GM19193 (cell line): ENCODE measurements around the gene MINDY3.

Experiments used
- POLR2A ChIP-seq: IDR thresholded peaks from 4 replicates; pipeline ENCODE4 v1.6.1; 2011; ENCODE audit not compliant: insufficient read depth, insufficient read length; ENCODE audit errors: extremely low read depth

Gene MINDY3

GRCh38 chr10:15863323-15863722, 3.0 kb upstream of the MINDY3 start:
- no peak for TF ChIP-seq POLR2A

- TF ChIP-seq POLR2A = no peak
Observed at GRCh38 chr10:15860692-15861201, 440 bp upstream of the MINDY3 start.

- no peak for TF ChIP-seq POLR2A
Observed at GRCh38 chr10:15859509-15859905, 800 bp downstream of the MINDY3 start.

GRCh38 chr10:15858861-15859281, 1.4 kb downstream of the MINDY3 start:
- no peak for TF ChIP-seq POLR2A

- TF ChIP-seq POLR2A = no peak
Observed at GRCh38 chr10:15857107-15857575, 3.2 kb downstream of the MINDY3 start.

DNA sequence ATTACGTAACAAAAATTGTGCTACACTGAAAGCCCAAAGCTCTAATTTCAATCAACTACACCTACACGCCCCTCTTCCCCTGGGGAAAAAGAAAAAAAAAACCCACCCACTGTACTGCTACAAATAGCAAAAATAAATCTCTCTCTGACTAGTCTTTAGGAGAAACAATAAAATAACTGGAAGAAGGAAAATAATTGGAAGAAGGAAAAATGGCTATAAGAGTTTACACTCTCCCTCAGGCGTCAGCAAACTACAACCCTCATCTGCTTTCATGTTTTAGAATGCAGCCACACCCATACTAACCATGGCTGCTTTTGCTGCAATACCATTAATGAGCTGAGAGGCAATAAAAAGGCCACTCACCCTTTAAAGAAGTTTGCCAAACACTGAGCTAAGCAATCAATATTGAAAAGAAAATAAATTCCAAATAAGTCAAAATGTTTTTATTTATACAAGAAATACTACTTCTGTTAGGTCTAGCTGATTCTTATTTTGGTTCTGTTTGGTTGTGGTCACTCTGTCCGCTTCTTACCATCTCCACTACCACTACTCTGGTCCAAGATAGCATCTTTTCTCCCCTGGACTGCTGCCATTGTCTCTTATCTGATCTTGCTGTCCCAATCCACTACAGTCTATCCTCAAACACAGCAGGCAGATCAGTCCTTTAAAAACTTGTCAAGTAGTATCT, 3.8 kb downstream of the MINDY3 start:
- no peak for TF ChIP-seq POLR2A

DNA sequence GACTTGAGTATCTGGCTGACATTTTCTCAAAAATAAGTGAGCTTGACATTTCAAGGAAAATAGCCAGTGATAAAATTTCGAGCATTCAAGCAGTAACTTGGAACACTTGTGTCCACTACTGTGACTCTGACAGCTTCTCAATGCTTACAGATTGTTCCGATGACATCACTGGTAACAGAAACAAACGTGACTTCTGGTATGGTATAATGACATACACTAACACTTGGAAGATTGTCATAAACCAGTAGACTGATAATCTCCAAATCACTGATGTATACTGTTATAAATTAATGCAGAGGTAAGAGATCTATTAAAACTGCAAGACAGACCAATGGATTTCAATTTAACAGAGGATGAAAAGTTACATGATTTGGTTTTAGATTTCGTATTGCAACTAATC, 6.5 kb downstream of the MINDY3 start:
- TF ChIP-seq POLR2A = no peak

DNA sequence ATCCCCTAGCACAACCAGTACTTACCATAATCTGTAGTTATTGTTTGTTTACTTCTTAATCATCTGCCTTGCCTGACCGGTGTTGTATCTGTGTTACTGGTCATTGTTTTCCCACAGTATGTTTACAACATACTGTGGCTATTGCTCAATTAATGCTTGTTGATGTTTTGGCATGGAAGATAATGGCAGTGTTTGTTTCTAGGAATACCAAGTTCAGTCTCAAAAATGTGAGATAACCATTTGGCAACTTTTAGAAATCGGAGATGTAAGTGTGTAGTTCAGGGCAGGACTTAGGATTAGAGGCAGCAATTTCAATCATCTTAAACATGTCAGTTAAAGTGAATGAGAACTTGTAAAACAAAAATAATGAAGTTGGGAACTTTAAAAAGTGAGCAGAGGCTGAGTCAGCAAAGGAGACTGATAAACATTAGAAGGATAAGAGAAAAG, 8.2 kb downstream of the MINDY3 start:
- TF ChIP-seq POLR2A = no peak

DNA sequence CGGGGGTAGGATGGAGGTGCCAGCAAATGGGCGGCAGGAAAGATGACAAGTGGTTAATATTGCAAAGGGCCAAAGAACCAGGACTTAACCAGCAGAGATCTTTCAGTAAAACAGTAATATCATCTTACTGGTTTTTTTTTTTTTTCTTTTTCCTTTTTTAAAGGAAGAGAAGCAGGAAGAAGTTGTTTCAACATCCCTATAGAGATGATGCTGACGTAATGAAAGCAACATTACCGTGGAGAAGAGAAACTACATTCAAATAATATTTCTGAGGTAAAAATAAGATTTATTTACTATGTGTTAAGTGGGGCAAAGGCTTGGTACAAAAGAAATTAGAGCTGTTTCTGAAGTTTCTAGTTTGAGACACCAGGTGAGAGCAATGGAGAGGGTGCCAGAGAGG, 11.0 kb downstream of the MINDY3 start:
- no peak for TF ChIP-seq POLR2A

- no peak for TF ChIP-seq POLR2A
Observed at GRCh38 chr10:15847481-15847880, 12.8 kb downstream of the MINDY3 start.

DNA sequence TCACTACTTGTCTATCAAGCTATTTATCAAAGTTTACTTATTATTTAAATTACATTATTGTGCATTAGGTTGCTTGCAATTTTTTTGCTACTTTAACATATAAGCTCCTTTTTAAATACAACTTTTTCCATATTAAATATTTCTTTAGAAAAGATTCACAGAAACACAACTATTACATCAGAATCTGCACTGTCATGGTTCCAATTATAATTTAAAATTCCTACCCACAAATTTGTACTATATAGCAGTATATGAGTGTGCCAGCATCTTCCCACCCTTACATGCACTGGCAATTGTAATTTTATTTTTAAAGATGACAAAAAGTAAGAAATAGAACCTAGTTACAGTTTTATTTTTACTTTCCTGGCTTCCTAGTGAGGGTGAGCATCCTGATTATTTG, 15.8 kb downstream of the MINDY3 start:
- TF ChIP-seq POLR2A = no peak

- TF ChIP-seq POLR2A = no peak
Observed at GRCh38 chr10:15843695-15844094, 16.6 kb downstream of the MINDY3 start.

DNA sequence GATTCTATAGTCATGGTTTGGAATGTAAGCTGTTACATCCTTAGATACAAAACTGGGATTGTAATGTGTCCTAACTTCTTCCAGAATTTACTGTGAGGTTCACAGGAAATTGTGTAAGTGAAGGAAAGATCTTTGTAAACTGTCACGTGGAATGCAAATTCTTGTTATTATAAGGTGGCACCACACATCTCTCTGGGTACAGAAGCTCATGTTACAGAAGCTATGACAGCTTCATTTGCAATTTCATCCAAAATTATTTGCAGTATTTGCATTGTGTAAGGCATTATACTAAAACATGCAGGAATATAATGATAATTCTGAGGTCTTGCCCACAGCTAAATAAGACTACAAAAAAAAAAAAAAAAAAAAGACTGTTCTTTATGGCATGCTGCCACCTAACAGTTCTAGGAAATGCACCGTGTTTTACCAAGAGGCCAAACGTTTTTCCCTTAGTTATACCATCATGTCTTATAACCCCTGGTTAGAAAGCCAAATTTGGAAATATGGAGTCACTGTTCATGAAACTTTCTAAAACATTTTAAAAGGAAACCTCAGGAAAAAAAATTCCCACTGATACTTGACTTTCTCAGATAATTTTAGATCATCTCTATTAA, 17.6 kb downstream of the MINDY3 start:
- TF ChIP-seq POLR2A = no peak

GRCh38 chr10:15841696-15842095, 18.6 kb downstream of the MINDY3 start:
- no peak for TF ChIP-seq POLR2A

DNA sequence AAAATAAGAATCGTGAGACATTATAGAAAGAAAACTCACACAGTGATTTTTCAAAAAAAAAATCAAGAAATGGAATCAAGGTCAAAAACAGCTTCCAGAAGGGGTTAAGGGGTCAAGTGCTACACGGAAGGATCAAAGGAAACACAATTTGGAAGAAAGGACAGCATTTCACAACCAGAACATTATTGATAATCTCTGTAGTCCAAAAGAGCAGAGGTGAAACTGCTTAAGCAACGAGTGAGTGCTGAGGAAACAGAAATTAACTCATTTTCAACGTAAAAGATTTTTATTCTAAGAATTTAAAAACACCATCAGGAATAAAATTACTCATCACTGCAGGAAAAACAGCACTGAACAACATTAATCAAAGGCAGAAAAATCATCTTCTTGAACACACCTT, 23.5 kb downstream of the MINDY3 start:
- no peak for TF ChIP-seq POLR2A

GRCh38 chr10:15829495-15829894, 30.8 kb downstream of the MINDY3 start:
- TF ChIP-seq POLR2A = no peak
